Liver (tissue), 3 donors: ENCODE data around the gene HSD11B1L.

Experiments used
- ATF3 ChIP-seq: IDR thresholded peaks from 2 replicates; pipeline ENCODE4 v1.6.1; 2016; ENCODE audit warnings: antibody characterized with exemption
- CTCF ChIP-seq: fragments of 150-350 bp; IDR thresholded peaks from 2 replicates; pipeline ENCODE4 v1.5.1; 2017; ENCODE audit warnings: improper control_type of control experiment, low read depth, low read length; ENCODE audit not compliant: missing input control
- GABPA ChIP-seq, 2 donors: IDR thresholded peaks in 1 of 2; conservative IDR thresholded peaks in 1 of 2; 2 replicates each; pipeline ENCODE4 v1.6.1; 2016; ENCODE audit warnings: antibody characterized with exemption in 2 of 2, mild to moderate bottlenecking in 1 of 2, moderate library complexity in 1 of 2
- JUND ChIP-seq, 2 donors: IDR thresholded peaks; 2 replicates each; pipeline ENCODE4 v1.6.1; 2016; ENCODE audit warnings: antibody characterized with exemption in 2 of 2
- NR2F2 ChIP-seq: IDR thresholded peaks from 2 replicates; pipeline ENCODE4 v1.6.1; 2016; ENCODE audit warnings: antibody characterized with exemption
- RAD21 ChIP-seq, 2 donors: IDR thresholded peaks; 2 replicates each; pipeline ENCODE4 v1.6.1; 2016; ENCODE audit warnings: antibody characterized with exemption in 2 of 2, mild to moderate bottlenecking in 2 of 2
- REST ChIP-seq: IDR thresholded peaks from 2 replicates; pipeline ENCODE4 v1.6.1; 2016; ENCODE audit warnings: antibody characterized with exemption, mild to moderate bottlenecking
- SP1 ChIP-seq: IDR thresholded peaks from 2 replicates; pipeline ENCODE4 v1.6.1; 2018; ENCODE audit warnings: antibody characterized with exemption, mild to moderate bottlenecking
- YY1 ChIP-seq: IDR thresholded peaks from 2 replicates; pipeline ENCODE4 v1.6.1; 2016; ENCODE audit warnings: antibody characterized with exemption, mild to moderate bottlenecking
- TF ChIP-seq, protein P1 (sequence below): IDR thresholded peaks from 2 replicates; pipeline ENCODE4 v1.6.1; 2016; ENCODE audit warnings: antibody characterized with exemption
- donor health status: healthy.
- donor health status: healthy.

- TF ChIP-seq REST (no peak), JUND (IDR thresholded peaks at IDR 0.05) (no peak), CTCF (no peak), ATF3 (no peak), RAD21 (IDR thresholded peaks at IDR 0.05) (no peak), NR2F2 (no peak), YY1 (no peak), SP1 (no peak), GABPA (IDR thresholded peaks at IDR 0.05 in 1 of 2, conservative IDR thresholded peaks at IDR 0.05 in 1 of 2) (no peak)
- TF ChIP-seq, protein P1, sequence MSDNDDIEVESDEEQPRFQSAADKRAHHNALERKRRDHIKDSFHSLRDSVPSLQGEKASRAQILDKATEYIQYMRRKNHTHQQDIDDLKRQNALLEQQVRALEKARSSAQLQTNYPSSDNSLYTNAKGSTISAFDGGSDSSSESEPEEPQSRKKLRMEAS: no peak
Observed at GRCh38 chr19:5697890-5698634, 17.2 kb downstream of the HSD11B1L start.
